Measurements from ENCODE around the gene RAP1GAP2.

GRCh38 chr17:2867441-2868424 is 71.5 kb downstream of the RAP1GAP2 start:
- TF ChIP-seq POLR2AphosphoS5 (IDR thresholded peaks at IDR 0.05): no peak
- no peak for TF ChIP-seq EP300 (IDR thresholded peaks at IDR 0.05)
- no peak for TF ChIP-seq CTCF (IDR thresholded peaks at IDR 0.05)

All from esophagus muscularis mucosa (tissue), 4 donors.